Measurements from ENCODE around the gene SOCS1. TPM values are rescaled to one million over a fixed set of nuclear protein-coding genes. Genes with fewer than 3 reads are reported as not detected.

Gene SOCS1
- total and polyA plus RNA-seq, 2 experiments from 2014 or later: 84.7 to 104 TPM

DNA sequence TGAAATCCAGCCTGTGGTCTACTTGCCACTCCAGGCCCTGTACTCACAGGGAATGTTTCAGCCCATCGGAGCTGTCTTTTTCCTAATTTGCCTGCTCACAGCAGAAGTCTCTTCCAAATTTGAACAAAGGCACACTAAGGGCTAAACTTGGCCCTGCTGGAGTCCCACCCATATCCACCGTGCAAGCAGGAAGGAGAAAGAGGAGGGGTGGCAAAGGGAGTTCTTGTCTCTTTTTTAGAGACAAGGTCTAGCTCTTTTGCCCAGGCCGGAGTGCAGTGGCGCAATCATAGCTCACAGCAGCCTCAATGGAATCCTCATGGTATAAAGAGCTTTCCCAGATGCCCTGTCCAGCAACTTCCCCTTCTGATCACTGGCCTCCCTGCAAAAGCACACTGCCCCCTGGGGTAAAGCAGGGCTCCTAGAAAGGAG is 27.8 kb upstream of the SOCS1 start (continued):
- TF ChIP-seq, protein P1, sequence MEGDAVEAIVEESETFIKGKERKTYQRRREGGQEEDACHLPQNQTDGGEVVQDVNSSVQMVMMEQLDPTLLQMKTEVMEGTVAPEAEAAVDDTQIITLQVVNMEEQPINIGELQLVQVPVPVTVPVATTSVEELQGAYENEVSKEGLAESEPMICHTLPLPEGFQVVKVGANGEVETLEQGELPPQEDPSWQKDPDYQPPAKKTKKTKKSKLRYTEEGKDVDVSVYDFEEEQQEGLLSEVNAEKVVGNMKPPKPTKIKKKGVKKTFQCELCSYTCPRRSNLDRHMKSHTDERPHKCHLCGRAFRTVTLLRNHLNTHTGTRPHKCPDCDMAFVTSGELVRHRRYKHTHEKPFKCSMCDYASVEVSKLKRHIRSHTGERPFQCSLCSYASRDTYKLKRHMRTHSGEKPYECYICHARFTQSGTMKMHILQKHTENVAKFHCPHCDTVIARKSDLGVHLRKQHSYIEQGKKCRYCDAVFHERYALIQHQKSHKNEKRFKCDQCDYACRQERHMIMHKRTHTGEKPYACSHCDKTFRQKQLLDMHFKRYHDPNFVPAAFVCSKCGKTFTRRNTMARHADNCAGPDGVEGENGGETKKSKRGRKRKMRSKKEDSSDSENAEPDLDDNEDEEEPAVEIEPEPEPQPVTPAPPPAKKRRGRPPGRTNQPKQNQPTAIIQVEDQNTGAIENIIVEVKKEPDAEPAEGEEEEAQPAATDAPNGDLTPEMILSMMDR (conservative IDR thresholded peaks at IDR 0.05; ENCODE audit: low read depth in 2 of 2): peak in 1 of 2 experiments; percentile 34; a peak in 2 of 4 replicates
- no peak for TF ChIP-seq JUNB (IDR thresholded peaks at IDR 0.05; ENCODE audit: unreplicated experiment)
- TF ChIP-seq ZNF114 (CRISPR knock-in tag; IDR thresholded peaks at IDR 0.05): no peak
- no peak for TF ChIP-seq CREB1 (CRISPR knock-in tag; IDR thresholded peaks at IDR 0.05; ENCODE audit: low read depth)
- TF ChIP-seq, protein P2, sequence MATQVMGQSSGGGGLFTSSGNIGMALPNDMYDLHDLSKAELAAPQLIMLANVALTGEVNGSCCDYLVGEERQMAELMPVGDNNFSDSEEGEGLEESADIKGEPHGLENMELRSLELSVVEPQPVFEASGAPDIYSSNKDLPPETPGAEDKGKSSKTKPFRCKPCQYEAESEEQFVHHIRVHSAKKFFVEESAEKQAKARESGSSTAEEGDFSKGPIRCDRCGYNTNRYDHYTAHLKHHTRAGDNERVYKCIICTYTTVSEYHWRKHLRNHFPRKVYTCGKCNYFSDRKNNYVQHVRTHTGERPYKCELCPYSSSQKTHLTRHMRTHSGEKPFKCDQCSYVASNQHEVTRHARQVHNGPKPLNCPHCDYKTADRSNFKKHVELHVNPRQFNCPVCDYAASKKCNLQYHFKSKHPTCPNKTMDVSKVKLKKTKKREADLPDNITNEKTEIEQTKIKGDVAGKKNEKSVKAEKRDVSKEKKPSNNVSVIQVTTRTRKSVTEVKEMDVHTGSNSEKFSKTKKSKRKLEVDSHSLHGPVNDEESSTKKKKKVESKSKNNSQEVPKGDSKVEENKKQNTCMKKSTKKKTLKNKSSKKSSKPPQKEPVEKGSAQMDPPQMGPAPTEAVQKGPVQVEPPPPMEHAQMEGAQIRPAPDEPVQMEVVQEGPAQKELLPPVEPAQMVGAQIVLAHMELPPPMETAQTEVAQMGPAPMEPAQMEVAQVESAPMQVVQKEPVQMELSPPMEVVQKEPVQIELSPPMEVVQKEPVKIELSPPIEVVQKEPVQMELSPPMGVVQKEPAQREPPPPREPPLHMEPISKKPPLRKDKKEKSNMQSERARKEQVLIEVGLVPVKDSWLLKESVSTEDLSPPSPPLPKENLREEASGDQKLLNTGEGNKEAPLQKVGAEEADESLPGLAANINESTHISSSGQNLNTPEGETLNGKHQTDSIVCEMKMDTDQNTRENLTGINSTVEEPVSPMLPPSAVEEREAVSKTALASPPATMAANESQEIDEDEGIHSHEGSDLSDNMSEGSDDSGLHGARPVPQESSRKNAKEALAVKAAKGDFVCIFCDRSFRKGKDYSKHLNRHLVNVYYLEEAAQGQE (IDR thresholded peaks at IDR 0.05; ENCODE audit: unreplicated experiment): peak; percentile 38
- TF ChIP-seq, protein P3, sequence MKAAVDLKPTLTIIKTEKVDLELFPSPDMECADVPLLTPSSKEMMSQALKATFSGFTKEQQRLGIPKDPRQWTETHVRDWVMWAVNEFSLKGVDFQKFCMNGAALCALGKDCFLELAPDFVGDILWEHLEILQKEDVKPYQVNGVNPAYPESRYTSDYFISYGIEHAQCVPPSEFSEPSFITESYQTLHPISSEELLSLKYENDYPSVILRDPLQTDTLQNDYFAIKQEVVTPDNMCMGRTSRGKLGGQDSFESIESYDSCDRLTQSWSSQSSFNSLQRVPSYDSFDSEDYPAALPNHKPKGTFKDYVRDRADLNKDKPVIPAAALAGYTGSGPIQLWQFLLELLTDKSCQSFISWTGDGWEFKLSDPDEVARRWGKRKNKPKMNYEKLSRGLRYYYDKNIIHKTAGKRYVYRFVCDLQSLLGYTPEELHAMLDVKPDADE (IDR thresholded peaks at IDR 0.05): no peak
- TF ChIP-seq EZH2 (IDR thresholded peaks at IDR 0.05; ENCODE audit: low read depth, unreplicated experiment): no peak
- no peak for TF ChIP-seq ZNF331 (CRISPR knock-in tag; IDR thresholded peaks at IDR 0.05; ENCODE audit: low read depth)
- no peak for TF ChIP-seq POLR2AphosphoS5 (IDR thresholded peaks at IDR 0.05; ENCODE audit: low read depth)

DNA sequence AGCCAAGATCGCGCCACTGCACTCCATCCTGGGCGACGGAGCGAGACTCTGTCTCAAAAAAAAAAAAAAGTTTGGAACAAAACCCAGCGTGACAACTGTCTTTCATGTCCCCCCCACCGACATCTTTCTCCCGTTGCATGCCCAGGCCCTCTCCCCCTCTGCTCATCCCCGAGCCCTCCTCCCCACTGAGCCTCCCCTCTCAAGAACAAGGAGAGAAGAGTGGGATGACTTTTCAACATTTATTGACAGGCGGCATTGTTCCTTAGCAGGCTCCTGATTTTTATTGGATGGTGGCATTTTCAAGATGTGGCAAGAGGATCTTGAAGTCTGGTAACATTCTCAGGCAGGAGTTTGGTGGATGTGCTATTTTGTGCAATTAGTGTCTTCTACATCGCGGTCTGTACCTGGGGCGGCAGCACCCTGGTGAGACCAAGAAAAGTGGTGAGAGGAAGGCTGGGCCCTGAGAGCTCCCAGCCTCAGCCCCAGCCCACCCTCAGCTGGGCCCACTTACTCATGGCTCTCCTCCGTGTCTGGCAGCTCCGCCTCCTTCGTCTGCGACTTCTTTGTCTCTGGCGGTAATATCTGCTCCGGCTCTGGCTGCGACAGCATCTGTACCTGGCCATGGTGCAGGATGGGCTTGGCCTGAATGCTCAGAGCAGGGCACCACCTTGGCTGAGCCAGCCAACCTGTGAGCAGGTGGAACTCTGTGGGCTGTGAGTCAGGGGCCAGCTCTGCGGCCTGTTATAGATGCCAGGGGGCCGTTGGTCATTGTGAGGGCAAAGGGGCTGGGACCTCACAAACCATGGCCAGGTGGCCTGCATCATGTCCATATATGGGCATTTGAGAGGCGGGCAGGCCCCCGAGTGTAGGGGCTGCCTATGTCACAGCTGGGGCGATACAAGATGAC is 24.9 kb upstream of the SOCS1 start, which contains the start of gene PRM1:
Gene PRM1 (minus strand): TSS at position 715 of the 907 bp plus-strand sequence. CDS start 92 bp downstream, at position 623.
- Histone ChIP-seq H2AFZ (peak within 1 kb of the TSS; percentile 80), H3K36me3 (ENCODE audit: insufficient read depth) (no peaks in the 10 kb centered on the region), H3K9me2 (ENCODE audit: insufficient read depth) (no peaks in the 10 kb centered on the region), H3K4me1 (ENCODE audit: insufficient read depth) (peaks cover 4% of the 10 kb centered on the region; the same call in 1 of the 2 replicates), H3K4me2 (no peak within 1 kb of the TSS), H3K27ac (ENCODE audit: low read depth) (peak within 1 kb of the TSS; percentile 59), H3K27me3 (ENCODE audit: insufficient read depth) (no peaks in the 10 kb centered on the region), H3F3A (replicated peaks; ENCODE audit: low read depth) (0 out of 2 replicates have a peak, but pooled peaks cover 2% of the 10 kb centered on the region), H3K79me2 (replicated peaks; ENCODE audit: insufficient read depth) (no peaks in the 10 kb centered on the region), H4K20me1 (replicated peaks; ENCODE audit: insufficient read depth) (no peaks in the 10 kb centered on the region), H3K4me3 (no peak within 1 kb of the TSS)
- Mint-ChIP-seq H3K4me1 (peaks cover 3% of the 10 kb centered on the region), H3K4me3 (no peak within 1 kb of the TSS), H3K27me3 (ENCODE audit: insufficient read depth, low read depth, poor library complexity) (peaks cover 13% of the 10 kb centered on the region), H3K9me3 (peaks cover 3% of the 10 kb centered on the region; the same call in 1 of the 3 replicates), H3K36me3 (ENCODE audit: low read depth) (no peaks in the 10 kb centered on the region; the same call in 2 of the 3 replicates), H3K27ac (peak within 1 kb of the TSS; percentile 82; the same call in 1 of the 2 replicates)
- DNase-seq (ENCODE audit: low spot score): peak; percentile 31
- peak; percentile 70 for ATAC-seq
- TF ChIP-seq NANOG (IDR thresholded peaks at IDR 0.05; ENCODE audit: borderline replicate concordance): no peak
- no peak for TF ChIP-seq JUNB (IDR thresholded peaks at IDR 0.05; ENCODE audit: unreplicated experiment)
- TF ChIP-seq, protein P1 (conservative IDR thresholded peaks at IDR 0.05; ENCODE audit: low read depth in 2 of 2): no peak
- no peak for TF ChIP-seq EZH2 (IDR thresholded peaks at IDR 0.05; ENCODE audit: low read depth, unreplicated experiment)
- no peak for TF ChIP-seq POLR2AphosphoS5 (IDR thresholded peaks at IDR 0.05; ENCODE audit: low read depth)
- no peak for TF ChIP-seq EZH2phosphoT487 (IDR thresholded peaks at IDR 0.05; ENCODE audit: unreplicated experiment)
- TF ChIP-seq ZNF331 (CRISPR knock-in tag; IDR thresholded peaks at IDR 0.05; ENCODE audit: low read depth): no peak
- no peak for TF ChIP-seq ZNF114 (CRISPR knock-in tag; IDR thresholded peaks at IDR 0.05)
